ENCODE results near the gene DYSF. TPM values are rescaled to one million over a fixed set of nuclear protein-coding genes. Genes with fewer than 3 reads are reported as not detected.

DYSF gene
- total RNA-seq, 1 experiment from 2014 or later = 5.5 TPM

DNA sequence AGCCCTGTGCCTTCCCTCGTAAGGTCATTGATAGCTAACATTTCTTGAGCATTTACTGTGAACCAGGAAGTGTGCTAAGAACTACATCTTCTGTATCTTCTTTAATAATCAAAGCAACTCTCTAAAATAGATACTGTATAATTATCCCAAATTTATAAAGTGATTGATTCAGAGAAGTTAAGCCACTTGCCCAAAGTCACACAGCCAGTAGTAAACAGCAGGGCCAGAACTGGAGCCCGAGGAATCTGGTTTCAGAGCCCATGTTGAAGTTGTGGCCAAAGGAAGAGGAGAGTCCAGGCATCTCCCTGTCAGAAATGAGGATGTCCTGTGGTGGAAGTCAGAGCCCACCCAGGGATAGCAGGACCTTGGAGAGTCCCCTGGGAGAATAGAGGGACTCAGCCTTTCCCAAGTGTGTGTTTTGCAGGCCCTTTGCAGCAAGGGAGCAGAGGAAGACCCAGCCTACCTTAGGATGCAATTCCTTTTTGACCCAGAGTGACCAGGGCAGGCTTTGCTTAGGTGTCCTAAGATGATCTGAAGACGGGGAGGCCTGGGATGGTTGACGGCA is 134.2 kb downstream of the DYSF start:
- Histone ChIP-seq H3K27ac (ENCODE audit: insufficient read length, low read depth, low read length) (no peak overlapping the region), H3K79me2 (ENCODE audit: insufficient read depth, low read length) (no peaks in the 10 kb centered on the region), H3T11ph (ENCODE audit: low read length) (no peak overlapping the region), H3K23ac (ENCODE audit: insufficient read length, low read depth, low read length) (no peak overlapping the region), H3K4ac (ENCODE audit: low read depth, low read length) (no peak overlapping the region), H3K56ac (ENCODE audit: insufficient read length, low read depth, low read length) (no peak overlapping the region), H3K9ac (ENCODE audit: extremely low read depth, insufficient read length, low read length) (no peak overlapping the region), H2BK15ac (ENCODE audit: low read depth, low read length) (no peak overlapping the region), H2BK120ac (ENCODE audit: low read depth, low read length, poor library complexity, severe bottlenecking) (no peak overlapping the region), H4K5ac (ENCODE audit: insufficient read length, low read depth, low read length) (no peak overlapping the region), H3K27me3 (ENCODE audit: insufficient read depth, low read length) (no peaks in the 10 kb centered on the region), H3K23me2 (ENCODE audit: insufficient read length, low read depth, low read length, poor library complexity, severe bottlenecking) (no peaks in the 10 kb centered on the region), H3K4me2 (ENCODE audit: insufficient read depth, insufficient read length, low read length) (no peak overlapping the region), H4K20me1 (ENCODE audit: control insufficient read depth, insufficient read depth, insufficient read length) (no peaks in the 10 kb centered on the region), H2BK20ac (ENCODE audit: low read depth, low read length, poor library complexity, severe bottlenecking) (no peak overlapping the region), H3K9me3 (ENCODE audit: control insufficient read depth, low read depth, low read length) (no peaks in the 10 kb centered on the region), H2AK5ac (ENCODE audit: insufficient read length, low read length) (no peak overlapping the region), H2BK12ac (ENCODE audit: insufficient read length, low read depth, low read length) (no peak overlapping the region), H2AFZ (ENCODE audit: low read length) (no peak overlapping the region), H4K91ac (ENCODE audit: insufficient read length, low read depth, low read length) (no peak overlapping the region), H3K14ac (ENCODE audit: insufficient read depth, low read length) (no peak overlapping the region), H3K79me1 (ENCODE audit: insufficient read depth, low read depth, low read length, poor library complexity, severe bottlenecking) (no peaks in the 10 kb centered on the region), H4K8ac (replicated peaks; ENCODE audit: insufficient read length, low read depth, low read length) (no peak overlapping the region), H3K18ac (ENCODE audit: insufficient read length, low read depth, low read length) (no peak overlapping the region), H2BK5ac (ENCODE audit: insufficient read length, low read length) (no peak overlapping the region), H3K4me1 (ENCODE audit: insufficient read depth, low read length) (no peaks in the 10 kb centered on the region)
- DNase-seq = no peak
- Mint-ChIP-seq H3K36me3 (ENCODE audit: insufficient read depth in 1 of 3, low read depth in 3 of 3) (no peaks in the 10 kb centered on the region; a peak in 2 of 7 replicates), H3K27ac (no peak overlapping the region; a peak in 1 of 7 replicates), H3K4me1 (peaks cover 24 to 25% of the 10 kb centered on the region in 2 experiments), H3K9me3 (no peaks in the 10 kb centered on the region), H3K27me3 (ENCODE audit: low read depth) (no peaks in the 10 kb centered on the region), H3K4me3 (no peak overlapping the region)
- WGBS (ENCODE audit: extremely low coverage, insufficient read length, low lambda C conversion rate) = no CpG with 5 or more reads among the region's 4 CpGs
- TF ChIP-seq, protein P1, sequence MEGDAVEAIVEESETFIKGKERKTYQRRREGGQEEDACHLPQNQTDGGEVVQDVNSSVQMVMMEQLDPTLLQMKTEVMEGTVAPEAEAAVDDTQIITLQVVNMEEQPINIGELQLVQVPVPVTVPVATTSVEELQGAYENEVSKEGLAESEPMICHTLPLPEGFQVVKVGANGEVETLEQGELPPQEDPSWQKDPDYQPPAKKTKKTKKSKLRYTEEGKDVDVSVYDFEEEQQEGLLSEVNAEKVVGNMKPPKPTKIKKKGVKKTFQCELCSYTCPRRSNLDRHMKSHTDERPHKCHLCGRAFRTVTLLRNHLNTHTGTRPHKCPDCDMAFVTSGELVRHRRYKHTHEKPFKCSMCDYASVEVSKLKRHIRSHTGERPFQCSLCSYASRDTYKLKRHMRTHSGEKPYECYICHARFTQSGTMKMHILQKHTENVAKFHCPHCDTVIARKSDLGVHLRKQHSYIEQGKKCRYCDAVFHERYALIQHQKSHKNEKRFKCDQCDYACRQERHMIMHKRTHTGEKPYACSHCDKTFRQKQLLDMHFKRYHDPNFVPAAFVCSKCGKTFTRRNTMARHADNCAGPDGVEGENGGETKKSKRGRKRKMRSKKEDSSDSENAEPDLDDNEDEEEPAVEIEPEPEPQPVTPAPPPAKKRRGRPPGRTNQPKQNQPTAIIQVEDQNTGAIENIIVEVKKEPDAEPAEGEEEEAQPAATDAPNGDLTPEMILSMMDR (conservative IDR thresholded peaks at IDR 0.05) = no peak

Measured in H9 (cell line).